HuH-7 (cell line): Measurements from ENCODE around the gene MUC20.
"Not testable (repeated sequence)": the region's sequence is repeated elsewhere in the genome, so short reads cannot be mapped to it uniquely, and the experiment has no call there.

ENCODE experiments used
- DNase-seq: peaks from one replicate; pipeline ENCODE4 v3.0.0; 2011; ENCODE audit warnings: low spot score

The MUC20 gene

GRCh38 chr3:195711091-195711812, 9.5 kb upstream of the MUC20 start:
- DNase-seq = not testable (repeated sequence)

GRCh38 chr3:195711813-195712534, 8.8 kb upstream of the MUC20 start:
- no peak for DNase-seq

- not testable (repeated sequence) for DNase-seq
Measured at GRCh38 chr3:195712535-195712910, 8.3 kb upstream of the MUC20 start.

GRCh38 chr3:195713150-195713549, 7.6 kb upstream of the MUC20 start:
- DNase-seq = not testable (repeated sequence)

GRCh38 chr3:195714380-195715011, 6.3 kb upstream of the MUC20 start:
- no peak for DNase-seq

- no peak for DNase-seq
Measured at GRCh38 chr3:195715134-195715533, 5.6 kb upstream of the MUC20 start.

- no peak for DNase-seq
Measured at GRCh38 chr3:195715583-195716266, 5.1 kb upstream of the MUC20 start.

GRCh38 chr3:195717416-195717815, 3.4 kb upstream of the MUC20 start:
- DNase-seq = no peak

- no peak for DNase-seq
Measured at GRCh38 chr3:195717852-195718476, 2.8 kb upstream of the MUC20 start.

- DNase-seq = no peak
Measured at GRCh38 chr3:195718477-195718984, 2.2 kb upstream of the MUC20 start.

- DNase-seq = not testable (repeated sequence)
Measured at GRCh38 chr3:195719514-195720254, 1.1 kb upstream of the MUC20 start.

GRCh38 chr3:195722139-195722995, 1.6 kb downstream of the MUC20 start:
- not testable (repeated sequence) for DNase-seq

GRCh38 chr3:195722996-195723345, 2.2 kb downstream of the MUC20 start:
- not testable (repeated sequence) for DNase-seq

GRCh38 chr3:195724363-195724762, 3.6 kb downstream of the MUC20 start:
- DNase-seq = not testable (repeated sequence)

- not testable (repeated sequence) for DNase-seq
Measured at GRCh38 chr3:195725916-195726740, 5.3 kb downstream of the MUC20 start.

- DNase-seq = no peak
Measured at GRCh38 chr3:195727606-195728195, 6.9 kb downstream of the MUC20 start.

GRCh38 chr3:195728789-195729188, 8.0 kb downstream of the MUC20 start:
- not testable (repeated sequence) for DNase-seq

GRCh38 chr3:195729476-195730251, 8.9 kb downstream of the MUC20 start:
- DNase-seq = no peak
